Measurements from ENCODE around the gene COL18A1.
"Not testable (repeated sequence)": the region's sequence is repeated elsewhere in the genome, so short reads cannot be mapped to it uniquely, and the experiment has no call there.

COL18A1 gene

GRCh38 chr21:45522986-45523385 lies 118.0 kb downstream of the COL18A1 start:
- no peak for DNase-seq (ENCODE audit: low spot score)

DNA sequence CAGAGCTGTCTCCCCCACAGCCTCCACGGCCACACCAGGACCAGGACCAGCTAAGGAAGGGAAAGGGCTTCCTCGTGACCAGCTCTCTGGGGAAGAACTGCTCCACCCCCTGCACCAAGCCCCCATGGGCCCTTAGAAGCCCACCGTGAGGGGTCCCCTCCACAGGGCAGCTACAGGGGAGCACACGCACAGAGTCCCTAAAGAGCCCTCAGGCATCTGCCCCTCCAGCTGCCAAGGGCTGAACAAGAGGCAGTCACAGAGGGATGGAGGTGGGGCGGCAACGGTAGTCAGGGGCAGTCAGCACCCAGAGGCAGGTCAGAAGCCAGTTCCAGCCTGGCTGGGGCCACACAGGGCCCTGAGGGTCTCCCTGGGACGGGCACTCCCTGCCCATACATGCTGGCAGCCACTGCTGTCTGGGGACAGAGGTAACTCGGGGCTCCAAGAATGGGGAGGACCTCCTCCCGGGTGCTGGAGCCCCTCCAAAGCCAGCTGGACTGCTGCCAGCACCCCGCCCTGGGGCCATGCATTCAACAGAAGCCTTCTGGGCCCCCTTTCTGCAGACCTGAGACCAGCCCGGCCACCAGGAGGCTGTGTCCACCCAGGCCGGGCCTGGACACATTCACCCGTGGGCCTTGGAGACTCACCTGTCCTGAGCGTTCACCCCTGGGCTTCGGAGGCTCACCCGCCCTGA lies 118.6 kb downstream of the COL18A1 start:
- no peak for DNase-seq (ENCODE audit: low spot score)

- no peak for DNase-seq (ENCODE audit: low spot score)
Observed at GRCh38 chr21:45524756-45525152, 119.8 kb downstream of the COL18A1 start.

- DNase-seq (ENCODE audit: low spot score), result no peak
Observed at GRCh38 chr21:45525153-45525909, 120.4 kb downstream of the COL18A1 start.

DNA sequence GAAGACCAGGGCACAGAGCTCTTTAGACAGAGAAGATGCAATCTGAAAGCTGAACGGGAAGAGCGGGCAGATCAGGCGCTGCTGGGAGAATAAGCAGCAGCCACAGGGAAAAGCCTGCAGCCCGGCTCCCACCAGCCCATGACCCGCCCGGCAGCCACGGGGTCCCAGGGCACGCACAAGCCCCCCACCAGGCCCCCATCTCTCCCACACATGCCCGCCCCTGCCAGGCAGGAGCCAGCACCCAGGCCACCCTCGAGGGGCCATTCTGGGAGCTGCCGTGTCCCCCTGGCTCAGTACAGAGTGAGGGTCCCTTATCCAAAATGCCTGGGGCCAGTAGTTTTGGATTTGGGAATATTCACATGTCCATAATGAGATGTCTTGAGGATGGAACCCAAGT lies 120.9 kb downstream of the COL18A1 start:
- no peak for DNase-seq (ENCODE audit: low spot score)

DNA sequence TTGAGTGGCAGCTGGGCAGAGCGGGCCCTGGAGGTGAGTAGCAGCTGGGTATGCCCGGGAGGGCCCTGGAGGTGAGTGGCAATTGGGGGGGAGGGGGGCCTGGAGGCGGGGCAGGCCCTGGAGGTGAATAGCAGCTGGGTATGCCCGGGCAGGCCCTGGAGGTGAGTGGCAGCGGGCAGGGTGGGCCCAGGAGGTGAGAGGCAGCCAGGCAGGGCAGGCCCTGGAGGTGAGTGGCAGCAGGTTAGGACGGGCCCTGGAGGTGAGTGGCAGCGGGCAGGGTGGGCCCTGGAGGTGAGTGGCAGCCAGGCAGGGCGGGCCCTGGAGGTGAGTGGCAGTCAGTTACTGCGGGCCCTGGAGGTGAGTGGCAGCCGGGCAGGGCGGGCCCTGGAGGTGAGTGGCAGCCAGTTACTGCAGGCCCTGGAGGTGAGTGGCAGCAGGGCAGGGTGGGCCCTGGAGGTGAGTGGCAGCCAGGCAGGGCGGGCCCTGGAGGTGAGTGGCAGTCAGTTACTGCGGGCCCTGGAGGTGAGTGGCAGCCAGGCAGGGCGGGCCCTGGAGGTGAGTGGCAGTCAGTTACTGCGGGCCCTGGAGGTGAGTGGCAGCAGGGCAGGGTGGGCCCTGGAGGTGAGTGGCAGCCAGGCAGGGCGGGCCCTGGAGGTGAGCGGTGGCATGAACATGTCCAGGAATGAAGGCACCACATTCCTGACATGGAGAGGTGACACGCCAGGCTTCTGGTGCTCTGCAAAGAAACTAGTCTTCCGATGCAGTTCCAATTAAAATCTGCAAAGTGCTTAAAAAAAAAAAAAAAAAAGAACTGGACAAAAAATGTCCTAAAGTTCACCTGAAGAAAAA lies 122.4 kb downstream of the COL18A1 start:
- not testable (repeated sequence) for DNase-seq (ENCODE audit: low spot score)

DNA sequence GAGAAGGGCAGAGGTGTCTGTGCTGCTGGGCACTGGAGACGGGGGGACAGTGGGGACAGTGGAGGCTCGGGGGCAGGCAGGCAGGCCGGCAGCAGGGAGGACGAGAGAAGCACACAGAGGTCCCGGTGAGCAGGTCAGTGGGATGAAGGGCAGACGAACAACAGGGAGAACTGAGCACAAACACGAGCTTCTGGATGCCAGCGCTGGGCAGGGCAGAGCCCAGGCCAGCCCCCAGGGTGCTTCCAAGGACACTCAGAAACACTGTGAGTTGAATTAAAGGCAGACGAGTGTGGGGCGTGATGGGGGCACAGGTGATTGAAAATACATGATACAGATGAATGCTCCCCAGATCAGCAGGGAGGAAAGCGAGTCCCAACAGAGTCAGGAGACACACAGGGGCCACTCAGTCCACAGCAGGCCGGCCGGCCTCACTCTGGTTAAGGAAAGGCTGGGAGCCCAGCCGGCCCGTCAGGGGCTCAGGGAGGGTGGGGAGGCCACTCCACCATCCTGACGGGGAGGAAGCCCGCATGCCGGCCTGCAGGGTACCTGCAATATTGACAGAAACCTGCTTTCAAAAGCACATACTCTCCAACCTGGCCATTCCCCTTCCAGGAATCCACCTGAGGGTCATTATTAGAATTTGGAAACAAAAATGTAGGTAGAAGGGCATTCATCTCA lies 123.2 kb downstream of the COL18A1 start:
- DNase-seq (ENCODE audit: low spot score), result no peak

DNA sequence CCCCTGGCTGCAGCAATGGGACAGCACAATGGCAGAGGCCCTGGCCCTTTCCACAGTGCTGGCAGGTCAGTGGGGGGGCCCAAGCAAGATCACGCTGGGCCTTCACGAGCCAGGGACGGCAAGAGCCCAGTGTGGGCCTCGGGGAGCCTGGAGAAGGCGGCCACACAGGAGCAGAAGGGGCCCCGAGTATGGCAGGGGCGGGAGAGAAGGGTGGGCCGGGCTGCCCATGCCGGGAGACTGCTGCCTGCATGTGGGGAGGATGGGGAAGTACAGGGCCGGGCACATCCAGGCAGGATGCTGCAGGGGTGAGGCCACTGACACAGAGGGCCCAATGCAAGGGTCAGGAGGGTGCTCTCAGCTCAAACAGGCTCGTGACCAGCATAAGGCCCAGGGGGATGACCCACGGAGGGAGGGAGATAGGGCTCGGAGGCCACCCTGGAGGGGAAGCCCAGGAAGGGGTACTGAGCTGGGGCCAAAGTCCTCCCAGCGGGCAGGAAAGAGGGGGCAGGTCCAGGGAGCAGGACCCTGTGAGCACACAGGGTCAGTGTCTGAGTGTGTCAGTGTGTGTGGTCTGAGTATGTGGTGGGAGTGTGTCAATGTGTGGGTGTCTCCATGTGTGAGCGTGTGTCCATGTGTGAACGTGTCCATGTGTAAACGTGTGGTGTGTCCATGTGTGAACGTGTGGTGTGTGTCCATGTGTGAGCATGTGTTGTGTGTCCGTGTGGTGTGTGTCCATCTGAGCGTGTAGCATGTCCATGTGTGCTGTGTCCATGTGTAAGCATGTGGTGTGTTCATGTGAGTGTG lies 124.2 kb downstream of the COL18A1 start:
- no peak for DNase-seq (ENCODE audit: low spot score)

DNA sequence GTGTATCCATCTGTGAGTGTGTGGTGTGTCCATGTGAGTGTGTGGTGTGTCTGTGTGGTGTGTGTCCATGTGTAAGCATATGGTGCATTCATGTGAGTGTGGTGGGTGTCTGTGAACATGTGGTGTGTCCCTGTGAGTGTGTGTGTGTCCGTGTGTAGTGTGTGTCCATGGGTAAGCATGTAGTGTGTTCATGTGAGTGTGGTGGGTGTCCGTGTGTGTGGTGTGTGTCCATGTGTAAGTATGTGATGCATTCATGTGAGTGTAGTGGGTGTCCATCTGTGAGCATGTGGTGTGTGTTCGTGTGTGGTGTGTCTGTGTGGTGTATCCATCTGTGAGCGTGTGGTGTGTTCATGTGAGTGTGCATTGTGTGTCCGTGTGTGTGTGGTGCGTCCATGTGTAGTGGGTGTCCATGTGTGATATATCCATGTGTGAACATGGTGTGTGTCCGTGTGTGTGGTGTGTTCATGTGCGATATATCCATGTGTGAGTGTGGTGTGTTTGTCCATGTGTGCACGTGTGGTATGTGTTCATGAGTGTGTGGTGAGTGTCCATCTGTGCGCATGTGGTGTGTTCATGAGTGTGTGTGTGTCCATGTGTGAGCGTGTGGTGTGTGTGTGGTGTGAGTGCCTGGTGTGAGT lies 124.9 kb downstream of the COL18A1 start:
- DNase-seq (ENCODE audit: low spot score), result no peak

GRCh38 chr21:45530423-45531113 lies 125.6 kb downstream of the COL18A1 start:
- no peak for DNase-seq (ENCODE audit: low spot score)

DNA sequence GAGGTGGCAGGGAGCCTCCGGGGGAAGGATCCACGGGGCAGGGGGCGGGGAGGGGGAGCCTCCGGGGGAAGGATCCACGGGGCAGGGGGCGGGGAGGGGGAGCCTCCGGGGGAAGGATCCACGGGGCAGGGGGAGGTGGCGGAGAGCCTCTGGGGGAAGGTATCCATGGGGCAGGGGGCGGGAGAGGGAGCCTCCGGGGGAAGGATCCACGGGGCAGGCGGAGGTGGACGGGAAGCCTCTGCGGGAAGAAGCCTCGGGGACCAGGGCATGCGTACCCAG lies 126.1 kb downstream of the COL18A1 start:
- not testable (repeated sequence) for DNase-seq (ENCODE audit: low spot score)

GRCh38 chr21:45531393-45532215 lies 126.6 kb downstream of the COL18A1 start:
- no peak for DNase-seq (ENCODE audit: low spot score)

DNA sequence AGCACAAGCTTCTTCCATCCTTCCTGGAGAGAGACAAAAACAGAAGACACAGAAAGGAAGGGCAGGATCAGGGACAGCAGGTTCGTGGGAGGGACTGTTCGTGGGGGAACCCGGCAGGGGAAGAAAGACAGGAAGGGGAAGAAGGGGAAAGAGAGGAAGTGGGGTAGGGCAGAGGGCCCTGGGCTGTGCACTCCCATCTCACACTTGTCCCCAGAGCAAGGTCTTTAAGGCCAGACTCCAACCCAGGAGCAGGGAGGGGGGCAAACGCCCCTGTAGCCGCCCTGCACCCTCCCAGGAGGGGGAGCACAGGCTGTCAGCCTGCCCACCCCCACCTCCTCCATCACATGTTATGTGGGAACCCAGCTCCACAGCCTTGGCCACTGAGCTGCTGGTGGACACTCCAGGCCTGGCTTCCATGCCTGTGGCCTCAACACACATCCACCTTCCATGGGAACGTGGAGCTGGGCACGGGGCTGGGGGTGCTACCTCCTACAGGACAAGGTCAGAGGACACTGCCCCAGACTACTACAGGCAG lies 127.9 kb downstream of the COL18A1 start:
- no peak for DNase-seq (ENCODE audit: low spot score)

DNA sequence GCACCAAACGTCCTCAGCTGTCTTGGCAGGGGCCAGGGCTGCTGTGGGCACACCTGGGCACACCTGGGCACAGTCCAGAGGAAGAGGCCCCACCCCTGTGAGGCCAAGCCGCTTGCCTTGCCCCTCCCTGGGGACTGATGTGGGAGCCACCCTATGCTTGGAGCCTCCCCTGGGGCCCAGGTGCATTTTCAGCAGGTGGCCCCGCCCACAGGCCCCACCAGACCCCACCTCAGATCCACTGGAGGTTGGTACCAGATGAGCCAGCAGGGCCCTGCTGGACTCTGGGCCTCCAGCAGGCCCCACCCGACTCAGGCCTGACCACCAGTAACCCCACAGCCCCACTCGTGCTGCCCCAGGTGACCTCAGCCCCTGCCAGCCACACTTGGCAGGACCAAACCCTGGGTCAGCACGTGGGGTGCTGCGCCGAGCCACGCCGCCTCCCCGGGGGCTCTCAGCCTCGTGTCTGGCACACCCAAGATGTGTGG lies 128.4 kb downstream of the COL18A1 start:
- no peak for DNase-seq (ENCODE audit: low spot score)

DNA sequence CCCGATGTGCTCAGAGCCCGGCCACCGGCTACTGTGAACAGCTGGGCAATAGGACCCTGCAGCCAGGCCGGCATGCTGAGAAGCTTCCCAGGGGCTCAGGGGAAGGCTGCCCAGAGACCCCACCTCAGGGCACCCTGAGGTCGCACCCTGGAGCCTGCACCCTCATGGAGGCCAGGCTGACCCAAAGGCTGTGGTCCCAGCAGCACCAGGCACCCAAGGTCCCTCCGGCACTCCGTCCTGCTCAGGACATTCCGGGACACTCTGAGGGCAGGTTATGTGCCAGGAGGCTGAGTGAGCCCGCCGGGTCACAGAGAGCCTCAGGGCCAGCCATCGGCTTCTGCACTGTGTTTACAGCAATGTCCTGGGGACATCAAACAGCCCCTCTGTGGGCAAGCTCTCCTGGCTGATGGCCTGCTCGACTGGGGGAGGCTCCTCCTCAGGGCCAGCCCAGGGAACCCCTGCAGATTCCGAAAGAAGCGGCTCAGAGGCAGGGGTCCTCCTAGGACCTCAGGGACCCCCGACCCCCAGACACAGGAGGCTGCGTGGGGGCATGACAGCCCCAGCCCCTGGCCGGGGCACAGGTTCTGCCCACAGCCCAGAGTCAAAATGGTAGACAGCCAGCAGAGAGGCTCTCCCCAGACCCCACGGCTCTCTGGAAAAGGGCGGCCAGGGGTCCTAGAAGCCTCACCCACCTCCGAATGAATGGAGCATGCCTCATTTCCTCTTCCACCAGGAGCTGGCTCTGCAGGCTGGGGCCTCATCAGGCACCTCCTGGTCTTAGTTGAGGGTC lies 129.1 kb downstream of the COL18A1 start:
- DNase-seq (ENCODE audit: low spot score), result no peak

DNA sequence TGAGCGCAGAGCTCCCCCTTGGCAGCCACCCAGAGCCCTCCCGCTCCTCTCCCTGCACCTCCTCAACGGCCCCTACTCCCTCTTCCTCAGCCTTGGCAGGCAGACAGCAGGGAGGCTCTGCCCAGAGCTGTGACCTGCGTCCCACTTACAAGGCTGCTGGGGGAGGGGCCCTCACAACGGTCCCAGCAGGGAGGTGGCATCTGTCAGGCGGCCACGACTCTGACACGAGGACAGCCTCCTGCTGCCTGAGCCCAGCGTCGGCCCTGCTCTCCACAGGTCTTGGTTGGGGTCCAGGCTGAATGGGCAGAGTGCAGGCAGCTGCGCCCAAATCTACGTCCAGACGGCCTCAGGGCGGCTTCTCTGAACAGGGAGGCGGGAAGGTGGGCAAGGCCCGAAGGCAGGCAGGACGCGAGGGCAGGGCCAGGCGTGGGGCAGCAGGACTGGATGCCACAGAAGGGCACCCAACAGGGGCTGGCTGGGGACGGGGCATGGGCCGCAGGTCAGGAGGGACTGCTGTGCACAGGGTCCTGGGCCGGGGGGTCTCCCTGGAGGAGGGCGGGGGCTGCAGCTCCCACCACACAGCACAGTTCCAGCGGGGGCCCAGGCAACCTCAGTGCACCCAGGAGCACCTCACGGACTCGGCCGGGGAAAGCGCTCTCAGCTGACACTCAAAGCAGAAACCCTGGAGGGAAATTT lies 129.8 kb downstream of the COL18A1 start:
- peak; percentile 62 for DNase-seq (ENCODE audit: low spot score)

DNA sequence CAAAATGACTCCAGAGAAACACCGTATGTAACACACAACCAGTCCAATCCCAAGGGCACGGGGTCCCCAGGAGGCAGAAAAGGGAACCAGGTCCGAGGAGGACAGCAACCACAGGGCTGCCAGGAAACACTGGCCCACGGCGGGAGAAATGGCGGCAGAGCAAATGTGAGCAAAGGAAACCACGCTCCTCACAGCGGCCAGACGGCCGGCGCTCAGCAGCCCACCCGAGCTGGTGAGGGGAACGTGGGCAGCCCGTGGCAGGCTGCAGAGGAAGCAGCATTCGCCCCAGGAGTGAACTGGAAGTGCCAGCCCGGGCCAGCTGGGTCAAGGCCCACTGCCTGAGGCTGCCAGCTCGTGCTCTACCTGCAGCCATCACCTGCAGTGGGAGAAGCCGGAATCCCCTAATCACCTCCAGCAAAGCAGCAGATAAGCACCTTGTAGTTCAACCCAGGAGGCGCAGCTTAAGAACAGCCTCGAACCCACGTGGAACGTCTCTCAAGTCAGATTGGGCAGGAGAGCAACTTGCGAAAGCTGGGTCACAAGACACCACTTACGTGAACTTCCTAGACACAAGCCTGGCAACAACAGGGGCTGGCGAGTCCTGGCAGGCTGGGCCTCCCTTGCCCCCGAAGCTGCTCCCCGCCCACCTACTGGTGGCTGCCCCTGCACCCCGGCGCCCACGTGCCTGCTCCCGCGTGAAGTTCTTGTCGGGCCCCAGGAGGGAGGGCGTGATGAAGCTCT lies 130.5 kb downstream of the COL18A1 start:
- no peak for DNase-seq (ENCODE audit: low spot score)

All from putamen (tissue), 1 donor.